Skeletal muscle tissue (tissue), 4 donors: ENCODE measurements around the gene SLC25A26. TPM values are rescaled to one million over a fixed set of nuclear protein-coding genes. Genes with fewer than 3 reads are reported as not detected.

ENCODE experiments used
- H3K27ac ChIP-seq: one replicate; pipeline ENCODE4 v1.7.0; 2013; ENCODE audit warnings: mild to moderate bottlenecking, low read depth, low read length, inconsistent platforms
- H3K27me3 ChIP-seq, 3 donors: one replicate each; pipeline ENCODE4 v1.7.0; 2013; ENCODE audit warnings: low read length in 3 of 3; ENCODE audit not compliant: control insufficient read depth in 3 of 3, insufficient read depth in 3 of 3
- H3K36me3 ChIP-seq, 3 donors: one replicate each; pipeline ENCODE4 v1.7.0; 2013; ENCODE audit warnings: low read length in 3 of 3; ENCODE audit not compliant: control insufficient read depth in 3 of 3, insufficient read depth in 3 of 3
- H3K4me1 ChIP-seq, 3 donors: one replicate each; pipeline ENCODE4 v1.7.0; 2013; ENCODE audit warnings: low read length in 3 of 3, mild to moderate bottlenecking in 3 of 3; ENCODE audit not compliant: control insufficient read depth in 3 of 3, insufficient read depth in 3 of 3
- H3K4me3 ChIP-seq, 3 donors: one replicate each; pipeline ENCODE4 v1.7.0; 2013; ENCODE audit warnings: low read length in 3 of 3
- H3K9ac ChIP-seq, 3 donors: one replicate each; pipeline ENCODE4 v1.7.0; 2013; ENCODE audit warnings: low read length in 3 of 3, mild to moderate bottlenecking in 3 of 3, moderate library complexity in 2 of 3, low read depth in 1 of 3
- H3K9me3 ChIP-seq, 3 donors: one replicate each; pipeline ENCODE4 v1.7.0; 2013; ENCODE audit warnings: low read length in 3 of 3; ENCODE audit not compliant: control insufficient read depth in 3 of 3
- total RNA-seq: library from RNA; depleted of rRNA; stranded (reverse); fragments of >200 nt; gene quantifications from one replicate; pipeline ENCODE4 v1.2.3, GENCODE V29; 2014
- donor health status: Osteomylitis.

The SLC25A26 gene
- total RNA-seq, 1 donor from 2014 or later = 30.8 TPM

- H3K27ac ChIP-seq = no peak overlapping the region
- no peak overlapping the region for H3K9ac ChIP-seq
- no peak overlapping the region for H3K4me3 ChIP-seq
- H3K27me3 ChIP-seq = no peaks in the 10 kb centered on the region
- peaks cover 11 to 28% (median 15%) of the 10 kb centered on the region in 3 donors for H3K4me1 ChIP-seq
- H3K36me3 ChIP-seq = peaks cover 0 to 2% (median 0%) of the 10 kb centered on the region in 3 donors
- H3K9me3 ChIP-seq = no peaks in the 10 kb centered on the region
Observed at GRCh38 chr3:66370179-66370578, 149.4 kb downstream of the SLC25A26 start.

GRCh38 chr3:66371432-66371831 lies 150.6 kb downstream of the SLC25A26 start:
- H3K36me3 ChIP-seq = peaks cover 0 to 2% (median 0%) of the 10 kb centered on the region in 3 donors

GRCh38 chr3:66372681-66373350 lies 152.0 kb downstream of the SLC25A26 start:
- Histone ChIP-seq H3K9me3 (no peaks in the 10 kb centered on the region), H3K4me1 (peaks cover 16 to 25% (median 17%) of the 10 kb centered on the region in 3 donors), H3K36me3 (peaks cover 0 to 9% (median 0%) of the 10 kb centered on the region in 3 donors), H3K27ac (no peak overlapping the region), H3K27me3 (no peaks in the 10 kb centered on the region), H3K9ac (no peak overlapping the region), H3K4me3 (no peak overlapping the region)

More at GRCh38 chr3:66371432-66371831, 150.6 kb downstream of the SLC25A26 start:
- H3K27me3 ChIP-seq = no peaks in the 10 kb centered on the region
- no peak overlapping the region for H3K9ac ChIP-seq
- no peak overlapping the region for H3K4me3 ChIP-seq
- H3K27ac ChIP-seq = no peak overlapping the region
- H3K9me3 ChIP-seq = no peaks in the 10 kb centered on the region
- H3K4me1 ChIP-seq = peaks cover 9 to 23% (median 9%) of the 10 kb centered on the region in 3 donors

GRCh38 chr3:66376568-66376967 lies 155.8 kb downstream of the SLC25A26 start:
- H3K9me3 ChIP-seq = no peaks in the 10 kb centered on the region
- H3K27me3 ChIP-seq = no peaks in the 10 kb centered on the region
- H3K36me3 ChIP-seq = peaks cover 22 to 39% (median 26%) of the 10 kb centered on the region in 3 donors
- H3K4me3 ChIP-seq = no peak overlapping the region
- peaks cover 7 to 9% (median 8%) of the 10 kb centered on the region in 3 donors for H3K4me1 ChIP-seq
- H3K9ac ChIP-seq = no peak overlapping the region
- no peak overlapping the region for H3K27ac ChIP-seq

- Histone ChIP-seq H3K9me3 (no peaks in the 10 kb centered on the region), H3K27ac (no peak overlapping the region), H3K4me3 (no peak overlapping the region), H3K9ac (no peak overlapping the region), H3K36me3 (peaks cover 34 to 52% (median 39%) of the 10 kb centered on the region in 3 donors), H3K4me1 (peaks cover 7 to 17% (median 8%) of the 10 kb centered on the region in 3 donors), H3K27me3 (no peaks in the 10 kb centered on the region)
Observed at GRCh38 chr3:66377800-66378199, 157.0 kb downstream of the SLC25A26 start.

- Histone ChIP-seq H3K4me1 (peaks cover 7 to 17% (median 8%) of the 10 kb centered on the region in 3 donors), H3K9me3 (no peaks in the 10 kb centered on the region), H3K36me3 (peaks cover 38 to 56% (median 43%) of the 10 kb centered on the region in 3 donors), H3K9ac (no peak overlapping the region), H3K27me3 (no peaks in the 10 kb centered on the region), H3K27ac (no peak overlapping the region), H3K4me3 (no peak overlapping the region)
Observed at GRCh38 chr3:66378256-66378655, 157.5 kb downstream of the SLC25A26 start.

- Histone ChIP-seq H3K9ac (no peak overlapping the region), H3K9me3 (no peaks in the 10 kb centered on the region), H3K27ac (no peak overlapping the region), H3K27me3 (no peaks in the 10 kb centered on the region), H3K4me3 (no peak overlapping the region), H3K36me3 (peaks cover 51 to 67% (median 56%) of the 10 kb centered on the region in 3 donors), H3K4me1 (peaks cover 7 to 17% (median 8%) of the 10 kb centered on the region in 3 donors)
Observed at GRCh38 chr3:66379565-66379964, 158.8 kb downstream of the SLC25A26 start.

GRCh38 chr3:66380200-66380932 lies 159.6 kb downstream of the SLC25A26 start:
- H3K9ac ChIP-seq = no peak overlapping the region
- no peak overlapping the region for H3K27ac ChIP-seq
- no peaks in the 10 kb centered on the region for H3K27me3 ChIP-seq
- H3K36me3 ChIP-seq = peaks cover 59 to 75% (median 62%) of the 10 kb centered on the region in 3 donors
- H3K9me3 ChIP-seq = no peaks in the 10 kb centered on the region
- H3K4me3 ChIP-seq = no peak overlapping the region
- peaks cover 7 to 17% (median 8%) of the 10 kb centered on the region in 3 donors for H3K4me1 ChIP-seq

- no peaks in the 10 kb centered on the region for H3K9me3 ChIP-seq
- no peak overlapping the region for H3K4me3 ChIP-seq
- H3K9ac ChIP-seq = peak overlapping the region in 1 of 3 donors; percentile 25
- peaks cover 70 to 83% (median 71%) of the 10 kb centered on the region in 3 donors for H3K36me3 ChIP-seq
- H3K4me1 ChIP-seq = peaks cover 6 to 14% (median 6%) of the 10 kb centered on the region in 3 donors
- H3K27me3 ChIP-seq = no peaks in the 10 kb centered on the region
- no peak overlapping the region for H3K27ac ChIP-seq
Observed at GRCh38 chr3:66381626-66382025, 160.8 kb downstream of the SLC25A26 start.

GRCh38 chr3:66382142-66382541 lies 161.3 kb downstream of the SLC25A26 start:
- Histone ChIP-seq H3K36me3 (peaks cover 70 to 80% (median 71%) of the 10 kb centered on the region in 3 donors), H3K27ac (no peak overlapping the region), H3K4me1 (peaks cover under 1 to 8% (median 4%) of the 10 kb centered on the region in 3 donors), H3K27me3 (no peaks in the 10 kb centered on the region), H3K9ac (peak overlapping the region in 1 of 3 donors; percentile 25), H3K9me3 (no peaks in the 10 kb centered on the region), H3K4me3 (no peak overlapping the region)
